ENCODE measurements around the gene CNPY3. TPM values are rescaled to one million over a fixed set of nuclear protein-coding genes. Genes with fewer than 3 reads are reported as not detected.
A peak's percentile ranks its signal among the peaks of the same experiment; 100 is the strongest.
"Not testable (repeated sequence)": the region's sequence is repeated elsewhere in the genome, so short reads cannot be mapped to it uniquely, and the experiment has no call there.

The CNPY3 gene
- total RNA-seq (2014; rRNA removed; shearing (Covaris generic)): 58.0 and 78.3 TPM in 2 replicates

GRCh38 chr6:42928986-42929820 is at the start of gene CNPY3:
Gene CNPY3, plus strand, starts transcription at chr6:42929480. Its CDS starts 91 bp downstream, at chr6:42929571.
- peak; percentile 100 for DNase-seq (ENCODE audit: low read depth)

- not testable (repeated sequence) for DNase-seq (ENCODE audit: low read depth)
Observed at GRCh38 chr6:42880240-42880817, 49.0 kb upstream of the CNPY3 start.

- DNase-seq (ENCODE audit: low read depth): not testable (repeated sequence)
Observed at GRCh38 chr6:42880871-42881270, 48.4 kb upstream of the CNPY3 start.

- no peak for DNase-seq (ENCODE audit: low read depth)
Observed at GRCh38 chr6:42885702-42886101, 43.6 kb upstream of the CNPY3 start.

- DNase-seq (ENCODE audit: low read depth): not testable (repeated sequence)
Observed at GRCh38 chr6:42888201-42888600, 41.1 kb upstream of the CNPY3 start.

- DNase-seq (ENCODE audit: low read depth): no peak
Observed at GRCh38 chr6:42889815-42890214, 39.5 kb upstream of the CNPY3 start.

- peak; percentile 97 for DNase-seq (ENCODE audit: low read depth)
Observed at GRCh38 chr6:42890311-42891198, 38.7 kb upstream of the CNPY3 start.

- DNase-seq (ENCODE audit: low read depth): no peak
Observed at GRCh38 chr6:42891199-42891722, 38.0 kb upstream of the CNPY3 start.

GRCh38 chr6:42894041-42894828 is 35.0 kb upstream of the CNPY3 start:
- DNase-seq (ENCODE audit: low read depth): not testable (repeated sequence)

- no peak for DNase-seq (ENCODE audit: low read depth)
Observed at GRCh38 chr6:42896178-42896719, 33.0 kb upstream of the CNPY3 start.

GRCh38 chr6:42898891-42899361 is 30.4 kb upstream of the CNPY3 start:
- DNase-seq (ENCODE audit: low read depth): peak; percentile 68

- no peak for DNase-seq (ENCODE audit: low read depth)
Observed at GRCh38 chr6:42899871-42900270, 29.4 kb upstream of the CNPY3 start.

- peak; percentile 88 for DNase-seq (ENCODE audit: low read depth)
Observed at GRCh38 chr6:42901538-42901957, 27.7 kb upstream of the CNPY3 start.

- DNase-seq (ENCODE audit: low read depth): not testable (repeated sequence)
Observed at GRCh38 chr6:42902429-42903263, 26.6 kb upstream of the CNPY3 start.

GRCh38 chr6:42904467-42904866 is 24.8 kb upstream of the CNPY3 start:
- no peak for DNase-seq (ENCODE audit: low read depth)

- no peak for DNase-seq (ENCODE audit: low read depth)
Observed at GRCh38 chr6:42907336-42907735, 21.9 kb upstream of the CNPY3 start.

- DNase-seq (ENCODE audit: low read depth): no peak
Observed at GRCh38 chr6:42909835-42910234, 19.4 kb upstream of the CNPY3 start.

- DNase-seq (ENCODE audit: low read depth): no peak
Observed at GRCh38 chr6:42911171-42912021, 17.9 kb upstream of the CNPY3 start.

GRCh38 chr6:42914546-42914945 is 14.7 kb upstream of the CNPY3 start:
- no peak for DNase-seq (ENCODE audit: low read depth)

Measured in M059J (cell line).